NT2/D1 (cell line): ENCODE measurements around the gene CAMK1G.

ENCODE experiments used
- SUZ12 ChIP-seq: IDR thresholded peaks from 2 replicates; pipeline ENCODE4 v1.6.1; 2011; ENCODE audit not compliant: insufficient read length, insufficient read depth; ENCODE audit errors: extremely low read depth
- YY1 ChIP-seq: IDR thresholded peaks from 2 replicates; pipeline ENCODE4 v1.6.1; 2011; ENCODE audit not compliant: insufficient read length, insufficient read depth
- ZNF274 ChIP-seq: IDR thresholded peaks from 2 replicates; pipeline ENCODE4 v1.6.1; 2011; ENCODE audit warnings: mild to moderate bottlenecking, low read depth, low read length

- TF ChIP-seq ZNF274: no peak
- TF ChIP-seq SUZ12: no peak
- no peak for TF ChIP-seq YY1
Measured at GRCh38 chr1:209554761-209555611, 28.5 kb upstream of the CAMK1G start.
